Measurements from ENCODE around the gene CREB1. TPM values are rescaled to one million over a fixed set of nuclear protein-coding genes. Genes with fewer than 3 reads are reported as not detected.

Gene CREB1
- total and polyA plus RNA-seq, 9 of the 15 experiments (the other 6 are each of a cell fraction or from before 2014, with no cell fraction given) = 8.9 to 51.3 (median 19.5) TPM

- TF ChIP-seq ZBTB40 (IDR thresholded peaks at IDR 0.05) (no peak), ZBTB40 (CRISPR knock-in tag; IDR thresholded peaks at IDR 0.05) (no peak), KLF10 (CRISPR knock-in tag; IDR thresholded peaks at IDR 0.05) (no peak), ARNT (IDR thresholded peaks at IDR 0.05) (no peak), RFX1 (IDR thresholded peaks at IDR 0.05) (peak; percentile 28; the same call in 1 of the 2 replicates), ZNF75A (CRISPR knock-in tag; IDR thresholded peaks at IDR 0.05) (no peak), MED1 (CRISPR knock-in tag; IDR thresholded peaks at IDR 0.05; ENCODE audit: borderline replicate concordance) (no peak), BHLHE40 (IDR thresholded peaks at IDR 0.05; ENCODE audit: low read length) (0 out of 2 replicates have a peak, but pooled peaks have one; percentile 46), ZNF253 (CRISPR knock-in tag; conservative IDR thresholded peaks at IDR 0.05) (no peak), RBM15 (IDR thresholded peaks at IDR 0.05; ENCODE audit: insufficient read depth, low read length) (no peak), E2F5 (CRISPR knock-in tag; IDR thresholded peaks at IDR 0.05) (no peak), TGIF2 (CRISPR knock-in tag; IDR thresholded peaks at IDR 0.05) (no peak), JUND (IDR thresholded peaks at IDR 0.05; ENCODE audit: borderline replicate concordance, low read depth, low read length) (peak; percentile 52; the same call in 1 of the 2 replicates), JUND (tag; IDR thresholded peaks at IDR 0.05; ENCODE audit: borderline replicate concordance, low read depth, low read length) (peak; percentile 10; the same call in 1 of the 3 replicates), SMAD1 (IDR thresholded peaks at IDR 0.05; ENCODE audit: low read depth, low read length, partially characterized antibody) (no peak), POLR2B (IDR thresholded peaks at IDR 0.05; ENCODE audit: low read depth, partially characterized antibody) (no peak), POLR2AphosphoS5 (IDR thresholded peaks at IDR 0.05; ENCODE audit: control insufficient read depth, insufficient read depth, low read depth, low read length) (no peak), RAD51 (IDR thresholded peaks at IDR 0.05; ENCODE audit: borderline replicate concordance, low read depth) (0 out of 2 replicates have a peak, but pooled peaks have one; percentile 11)
- TF ChIP-seq, protein P1, sequence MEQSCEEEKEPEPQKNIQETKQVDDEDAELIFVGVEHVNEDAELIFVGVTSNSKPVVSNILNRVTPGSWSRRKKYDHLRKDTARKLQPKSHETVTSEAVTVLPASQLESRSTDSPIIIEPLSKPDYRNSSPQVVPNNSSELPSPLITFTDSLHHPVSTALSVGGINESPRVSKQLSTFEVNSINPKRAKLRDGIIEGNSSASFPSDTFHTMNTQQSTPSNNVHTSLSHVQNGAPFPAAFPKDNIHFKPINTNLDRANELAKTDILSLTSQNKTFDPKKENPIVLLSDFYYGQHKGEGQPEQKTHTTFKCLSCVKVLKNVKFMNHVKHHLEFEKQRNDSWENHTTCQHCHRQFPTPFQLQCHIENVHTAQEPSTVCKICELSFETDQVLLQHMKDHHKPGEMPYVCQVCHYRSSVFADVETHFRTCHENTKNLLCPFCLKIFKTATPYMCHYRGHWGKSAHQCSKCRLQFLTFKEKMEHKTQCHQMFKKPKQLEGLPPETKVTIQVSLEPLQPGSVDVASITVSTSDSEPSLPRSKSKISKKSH (CRISPR knock-in tag; IDR thresholded peaks at IDR 0.05) = no peak
Measured at GRCh38 chr2:207491956-207492355, 37.8 kb upstream of the CREB1 start (continued).

All from K562 (cell line).